Heart right ventricle (tissue), 16 donors: ENCODE measurements around the gene SLC8A1. TPM values are rescaled to one million over a fixed set of nuclear protein-coding genes. Genes with fewer than 3 reads are reported as not detected.

Experiments
- ATAC-seq, 8 donors: fragments of 200-7000 bp; cut with Tn5 transposase; one replicate each; pipeline ENCODE4 v1.9.1; 2020; ENCODE audit warnings: mild to moderate bottlenecking in 8 of 8, moderate library complexity in 8 of 8, moderate number of reproducible peaks in 1 of 8
- DNase-seq, 2 donors: peaks; one replicate each; pipeline ENCODE4 v3.0.0-alpha.2; 2020
- H3K27ac ChIP-seq, 10 donors: fragments of 200-600 bp; sonication (generic) in 2 of 10; one replicate each; pipeline versions ENCODE4 v1.5.0 to v1.8.0; 2020 to 2022; ENCODE audit warnings: mild to moderate bottlenecking in 3 of 10
- H3K27me3 ChIP-seq, 7 donors: fragments of 200-600 bp; one replicate each; pipeline ENCODE4 v1.8.0; 2021 to 2022; ENCODE audit warnings: mild to moderate bottlenecking in 2 of 7
- H3K36me3 ChIP-seq, 9 donors: fragments of 200-600 bp; sonication (generic) in 1 of 9; one replicate each; pipeline versions ENCODE4 v1.5.0 to v1.8.0; 2020 to 2022; ENCODE audit warnings: mild to moderate bottlenecking in 2 of 9
- H3K4me1 ChIP-seq, 9 donors: fragments of 200-600 bp; sonication (generic) in 1 of 9; one replicate each; pipeline versions ENCODE4 v1.5.0 to v1.8.0; 2020 to 2022; ENCODE audit warnings: mild to moderate bottlenecking in 4 of 9
- H3K4me3 ChIP-seq, 10 donors: fragments of 200-600 bp; sonication (generic) in 2 of 10; one replicate each; pipeline versions ENCODE4 v1.5.0 to v1.8.0; 2020 to 2022; ENCODE audit warnings: mild to moderate bottlenecking in 7 of 10, moderate library complexity in 2 of 10
- H3K9me3 ChIP-seq, 11 donors: fragments of 200-600 bp in 10 of 11; sonication (generic) in 2 of 11; one replicate each; pipeline versions ENCODE4 v1.5.0 to v1.8.0; 2013 to 2022; ENCODE audit warnings: mild to moderate bottlenecking in 2 of 11, control low read depth in 1 of 11, moderate library complexity in 1 of 11
- CTCF ChIP-seq, 9 donors: fragments of 200-600 bp; sonication (generic) in 2 of 9; IDR thresholded peaks; one replicate each; pipeline versions ENCODE4 v1.5.0 to v1.8.0; 2021 to 2022; ENCODE audit warnings: antibody characterized with exemption in 9 of 9, mild to moderate bottlenecking in 5 of 9, moderate library complexity in 1 of 9
- WGBS, 2 donors: extraction: QIAGEN DNeasy Blood & Tissue Kit; methylation state at CpG; one replicate each; pipeline ENCODE4 v1.1.7; 2013; ENCODE audit warnings: inconsistent platforms in 1 of 2; 5-methylcytosine and 5-hydroxymethylcytosine counted together
- intact Hi-C, 10 donors: fragments of 100-400 bp; cut with DNase I; formaldehyde crosslinking; loops; one replicate each; pipeline versions ENCODE4 v1.11.1 to v1.14.2; 2022
- polyA plus RNA-seq, 2 donors: library from polyadenylated mRNA; stranded (reverse); fragments of 200-250 nt; gene quantifications; one replicate each; pipeline ENCODE4 v1.2.3, GENCODE V29; 2013
- total RNA-seq, 10 donors: library from RNA; stranded (reverse); fragmentation: NEBNext Ultra II Directional in 3 of 10; extraction: Animal tissue kit (Norgen Biotek cat#: 25700) in 3 of 10; gene quantifications; one replicate each; pipeline versions ENCODE4 v1.2.1 to v1.2.4, GENCODE V29; 2021 to 2023
- donor health status: Arrhythmogenic right ventricular cardiomyopathy.
- donor health status: ischemic (EF 13 %, LVEDD 7.1; RV severe dilation, severe dysfunction).
- donor health status: healthy with polysubstance abuse.
- donor health status: DM: no; HTN: yes; CAD: no.
- donor health status: DM: no; HTN: no; CAD: no.
- donor health status: ischemic (EF 25% LVEDD 6.9; RV normal size, moderate dysfunction).
- donor health status: ischemic (EF 25% LVEDD 5.7; RV mildly dilated, moderate dysfunction).
- donor health status: healthy.
- donor health status: DM: yes; HTN: yes; CAD: no.
- donor health status: Ischemic cardiomyopathy.
- donor health status: ischemic (EF 35%, LVEDD 5.7; RV mildly dilated, moderate dysfunction).
- donor health status: nonischemic (EF 11% LVEDD 7.7; RV severe dilation, severe dysfunction).
- donor health status: DM: yes; HTN: yes; CAD: no.
- donor health status: PGD.
- donor health status: ischemic (EF 29% LVEDD 5.4; RV normal size, mild dysfunction).
- donor health status: nonischemic (EF 23%, LVEDD 6.1; RV moderate dilation, normal function).

Gene SLC8A1
- total and polyA plus RNA-seq, 12 donors, result 11.1 to 1,497 (median 1,067) TPM

- Histone ChIP-seq H3K27me3 (no peaks in the 10 kb centered on the region), H3K27ac (no peak overlapping the region), H3K4me1 (peaks cover 0 to 55% (median 21%) of the 10 kb centered on the region in 9 donors), H3K9me3 (no peaks in the 10 kb centered on the region), H3K36me3 (no peaks in the 10 kb centered on the region), H3K4me3 (no peak overlapping the region)
- ATAC-seq, result no peak
- no peak for DNase-seq
- intact Hi-C loops, result no loop called here
- TF ChIP-seq CTCF (IDR thresholded peaks at IDR 0.05), result no peak
Observed at GRCh38 chr2:40255103-40255502, 196.8 kb downstream of the SLC8A1 start.

DNA sequence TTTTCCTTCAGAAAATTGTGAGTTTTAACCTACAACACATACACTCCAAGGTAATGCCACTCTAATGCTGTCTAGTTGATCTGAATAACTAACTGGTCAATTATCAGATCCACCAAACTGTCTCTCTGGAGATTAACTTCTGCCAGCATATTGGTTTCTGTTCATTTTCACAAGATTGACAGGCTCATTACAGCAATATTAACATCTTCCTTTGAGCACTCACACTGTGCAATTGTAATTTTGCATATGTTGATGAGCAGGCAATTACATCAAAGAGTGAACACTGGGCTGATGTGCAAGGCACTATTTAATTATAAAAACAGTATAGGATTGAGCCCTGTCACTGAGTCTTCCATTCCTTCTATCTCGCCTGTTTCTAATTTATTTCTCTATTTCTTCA lies 197.3 kb downstream of the SLC8A1 start:
- DNase-seq (no peak), ATAC-seq (no peak)
- Histone ChIP-seq H3K4me3 (no peak overlapping the region), H3K9me3 (no peaks in the 10 kb centered on the region), H3K27me3 (no peaks in the 10 kb centered on the region), H3K36me3 (no peaks in the 10 kb centered on the region), H3K27ac (no peak overlapping the region), H3K4me1 (peaks cover 0 to 55% (median 21%) of the 10 kb centered on the region in 9 donors)
- intact Hi-C loops, result no loop called here
- 94 to 95% methylated on average over 1 of the region's 1 CpG for WGBS, 2 donors
- no peak for TF ChIP-seq CTCF (IDR thresholded peaks at IDR 0.05)

- H3K9me3 ChIP-seq, result no peaks in the 10 kb centered on the region
- ATAC-seq, result no peak
- intact Hi-C loops, result no loop called here
- H3K4me3 ChIP-seq, result no peak overlapping the region
- H3K27me3 ChIP-seq, result no peaks in the 10 kb centered on the region
- no peak for TF ChIP-seq CTCF (IDR thresholded peaks at IDR 0.05)
- H3K27ac ChIP-seq, result peak overlapping the region in 1 of 10 donors; percentile 12
- no peak for DNase-seq
- H3K36me3 ChIP-seq, result no peaks in the 10 kb centered on the region
- H3K4me1 ChIP-seq, result peaks cover 0 to 59% (median 26%) of the 10 kb centered on the region in 9 donors
- 23 to 33% methylated on average over 2 of the region's 2 CpGs for WGBS, 2 donors
Observed at GRCh38 chr2:40251137-40251536, 200.8 kb downstream of the SLC8A1 start.

DNA sequence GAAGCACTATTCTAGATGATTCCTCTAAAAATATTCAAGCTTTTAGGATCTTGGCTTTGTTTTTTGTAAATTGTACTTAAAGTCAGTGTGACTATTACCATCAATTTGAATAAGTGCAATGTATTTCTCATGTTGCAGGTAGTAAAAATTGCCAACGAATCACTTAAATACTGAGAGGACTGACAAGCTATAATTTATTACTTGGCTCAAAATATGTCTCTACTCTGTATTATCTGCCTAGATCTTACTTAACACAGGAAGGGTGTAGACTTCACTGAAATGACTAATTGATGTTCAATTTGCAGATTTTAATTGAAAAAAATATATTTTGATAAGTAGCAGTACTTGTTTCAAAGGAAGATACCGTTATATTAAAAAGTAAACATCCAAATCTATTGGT lies 202.3 kb downstream of the SLC8A1 start:
- Histone ChIP-seq H3K36me3 (no peaks in the 10 kb centered on the region), H3K27me3 (no peaks in the 10 kb centered on the region), H3K4me1 (peaks cover 6 to 75% (median 36%) of the 10 kb centered on the region in 9 donors), H3K9me3 (no peaks in the 10 kb centered on the region), H3K27ac (peak overlapping the region in 1 of 10 donors; percentile 24), H3K4me3 (no peak overlapping the region)
- intact Hi-C loops, result loop anchor here in 3 of 10 donors (10.0 kb wide), 3 partner anchors 205 to 335 kb away; partner anchors contain the start of gene SLC8A1 (in 1 of the 3)
- 48 to 61% methylated on average over 2 of the region's 2 CpGs for WGBS, 2 donors
- no peak for DNase-seq
- ATAC-seq, result no peak
- no peak for TF ChIP-seq CTCF (IDR thresholded peaks at IDR 0.05)
